HL-60 (cell line): ENCODE measurements around the gene PLGLB1.
"Not testable (repeated sequence)": the region's sequence is repeated elsewhere in the genome, so short reads cannot be mapped to it uniquely, and the experiment has no call there.

Experiments used
- DNase-seq, 2 experiments: peaks; one replicate each; pipeline ENCODE4 v3.0.0-alpha.2; 2010 to 2020; ENCODE audit warnings: low read depth in 1 of 2, low spot score in 1 of 2
- H3K27ac ChIP-seq: fragments of 250-450 bp; sonication (Bioruptor Pico); replicated peaks from 2 replicates; pipeline ENCODE4 v1.5.1; 2020; ENCODE audit warnings: mild to moderate bottlenecking, moderate library complexity
- H3K27me3 ChIP-seq: fragments of 250-450 bp; sonication (Bioruptor Pico); 2 replicates; pipeline ENCODE4 v1.5.1; 2021; ENCODE audit warnings: mild to moderate bottlenecking, moderate library complexity; ENCODE audit not compliant: insufficient read depth, poor library complexity, severe bottlenecking
- H3K4me3 ChIP-seq: replicated peaks from 2 replicates; pipeline ENCODE4 v1.5.1; 2011; ENCODE audit warnings: mild to moderate bottlenecking, control low read depth, low read length; ENCODE audit not compliant: insufficient read depth

Gene PLGLB1

DNA sequence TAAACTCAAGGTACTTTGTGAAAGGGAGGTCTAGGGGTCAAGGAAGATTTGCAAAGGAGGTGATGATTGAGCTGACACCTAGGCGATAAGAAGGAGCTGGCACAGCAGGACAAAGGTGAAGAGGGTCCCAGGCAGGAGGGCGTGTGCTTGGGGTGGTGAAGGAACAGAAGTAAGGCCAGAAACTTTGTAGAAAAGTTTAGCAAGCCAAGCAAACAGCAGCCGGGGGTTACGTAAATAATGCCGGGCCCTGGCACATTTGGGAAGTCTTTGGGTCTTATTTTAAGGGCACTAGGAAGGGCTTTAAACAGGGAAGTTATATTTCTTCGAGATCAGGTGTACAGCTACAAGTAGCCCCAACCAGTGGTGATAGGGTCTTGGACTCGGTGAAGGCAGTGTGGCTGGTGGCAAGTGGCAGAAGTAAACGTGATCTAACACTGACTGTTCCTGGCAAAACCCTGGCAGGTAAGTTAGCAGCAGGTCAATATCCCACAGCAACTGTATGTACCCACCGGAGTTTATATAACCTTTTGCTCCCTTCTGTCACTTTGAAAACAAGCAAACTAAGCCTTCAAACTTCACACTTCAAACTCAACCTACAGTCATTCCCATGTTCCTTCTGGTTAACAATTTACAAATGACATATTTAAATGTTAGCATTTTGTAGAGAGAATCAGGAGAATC lies 7.0 kb downstream of the PLGLB1 start:
- H3K4me3 ChIP-seq, DNase-seq, H3K27me3 ChIP-seq, H3K27ac ChIP-seq: not testable (repeated sequence)

DNA sequence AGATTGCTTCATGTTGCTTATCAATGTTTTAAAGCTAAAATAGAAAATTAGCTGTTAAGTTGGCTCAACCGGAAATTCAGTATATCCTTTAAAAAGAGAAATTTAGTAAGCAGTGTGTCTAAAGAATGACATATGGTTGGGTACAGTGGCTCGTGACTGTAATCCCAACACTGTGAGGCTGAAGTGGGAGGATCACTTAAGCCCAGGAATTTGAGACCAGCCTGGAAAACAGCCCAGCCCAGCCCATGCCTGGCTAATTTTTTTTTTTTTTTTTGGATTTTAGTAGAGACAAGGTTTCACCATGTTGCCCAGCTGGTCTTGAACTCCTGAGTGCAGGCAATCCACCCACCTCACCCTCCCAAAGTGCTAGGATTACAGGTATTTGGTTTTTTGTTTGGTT lies 17.2 kb downstream of the PLGLB1 start:
- DNase-seq, H3K27me3 ChIP-seq: not testable (repeated sequence)

More for the DNA sequence above, 17.2 kb downstream of the PLGLB1 start:
- H3K4me3 ChIP-seq, H3K27ac ChIP-seq: not testable (repeated sequence)
